Measurements from ENCODE around the gene MUC5AC. TPM values are rescaled to one million over a fixed set of nuclear protein-coding genes. Genes with fewer than 3 reads are reported as not detected.

MUC5AC gene
- total RNA-seq, 2 experiments from 2014 or later = not detected

- no peaks in the 10 kb centered on the region for H3K36me3 ChIP-seq (ENCODE audit: insufficient read depth, low read length)
- H3K79me2 ChIP-seq (ENCODE audit: insufficient read depth, low read depth, low read length) = no peaks in the 10 kb centered on the region
- no peak overlapping the region for H3K4me2 ChIP-seq (ENCODE audit: low read length)
Measured at GRCh38 chr11:1232021-1232882, 74.5 kb downstream of the MUC5AC start.

GRCh38 chr11:1232883-1233321 is 75.1 kb downstream of the MUC5AC start:
- Histone ChIP-seq H3K36me3 (ENCODE audit: insufficient read depth, low read length) (no peaks in the 10 kb centered on the region), H3K79me2 (ENCODE audit: insufficient read depth, low read depth, low read length) (no peaks in the 10 kb centered on the region), H3K4me2 (ENCODE audit: low read length) (no peak overlapping the region), H4K20me1 (ENCODE audit: insufficient read depth, low read length) (no peaks in the 10 kb centered on the region), H3K4me1 (ENCODE audit: insufficient read depth, low read length, poor library complexity, severe bottlenecking) (no peaks in the 10 kb centered on the region), H2AFZ (ENCODE audit: low read length) (no peak overlapping the region), H3K9me2 (ENCODE audit: insufficient read depth, low read length) (no peaks in the 10 kb centered on the region), H3K27ac (ENCODE audit: low read depth, low read length, poor library complexity, severe bottlenecking) (no peak overlapping the region), H3K9me3 (ENCODE audit: low read length) (no peaks in the 10 kb centered on the region), H3K4me3 (ENCODE audit: low read depth, low read length, poor library complexity, severe bottlenecking) (no peak overlapping the region)
- DNase-seq (ENCODE audit: low spot score) = no peak
- intact Hi-C loops (cut with micrococcal nuclease; ENCODE audit: unreplicated experiment) = no loop called here
- BruUV-seq (replicated peaks) = no TSS peak
- ChIA-PET CTCF (ENCODE audit: unreplicated experiment) (no interaction called here), POLR2A (no interaction called here)
- TF ChIP-seq EZH2phosphoT487 (IDR thresholded peaks at IDR 0.05; ENCODE audit: borderline replicate concordance, low read depth, low read length) = no peak
- TF ChIP-seq, protein P1, sequence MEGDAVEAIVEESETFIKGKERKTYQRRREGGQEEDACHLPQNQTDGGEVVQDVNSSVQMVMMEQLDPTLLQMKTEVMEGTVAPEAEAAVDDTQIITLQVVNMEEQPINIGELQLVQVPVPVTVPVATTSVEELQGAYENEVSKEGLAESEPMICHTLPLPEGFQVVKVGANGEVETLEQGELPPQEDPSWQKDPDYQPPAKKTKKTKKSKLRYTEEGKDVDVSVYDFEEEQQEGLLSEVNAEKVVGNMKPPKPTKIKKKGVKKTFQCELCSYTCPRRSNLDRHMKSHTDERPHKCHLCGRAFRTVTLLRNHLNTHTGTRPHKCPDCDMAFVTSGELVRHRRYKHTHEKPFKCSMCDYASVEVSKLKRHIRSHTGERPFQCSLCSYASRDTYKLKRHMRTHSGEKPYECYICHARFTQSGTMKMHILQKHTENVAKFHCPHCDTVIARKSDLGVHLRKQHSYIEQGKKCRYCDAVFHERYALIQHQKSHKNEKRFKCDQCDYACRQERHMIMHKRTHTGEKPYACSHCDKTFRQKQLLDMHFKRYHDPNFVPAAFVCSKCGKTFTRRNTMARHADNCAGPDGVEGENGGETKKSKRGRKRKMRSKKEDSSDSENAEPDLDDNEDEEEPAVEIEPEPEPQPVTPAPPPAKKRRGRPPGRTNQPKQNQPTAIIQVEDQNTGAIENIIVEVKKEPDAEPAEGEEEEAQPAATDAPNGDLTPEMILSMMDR (conservative IDR thresholded peaks at IDR 0.05; ENCODE audit: low read length) = no peak

More at GRCh38 chr11:1232021-1232882, 74.5 kb downstream of the MUC5AC start:
- intact Hi-C loops (cut with micrococcal nuclease; ENCODE audit: unreplicated experiment) = no loop called here
- Histone ChIP-seq H3K9me2 (ENCODE audit: insufficient read depth, low read length) (no peaks in the 10 kb centered on the region), H3K4me1 (ENCODE audit: insufficient read depth, low read length, poor library complexity, severe bottlenecking) (no peaks in the 10 kb centered on the region), H3K9me3 (ENCODE audit: low read length) (no peaks in the 10 kb centered on the region), H3K27ac (ENCODE audit: low read depth, low read length, poor library complexity, severe bottlenecking) (no peak overlapping the region), H2AFZ (ENCODE audit: low read length) (no peak overlapping the region), H4K20me1 (ENCODE audit: insufficient read depth, low read length) (no peaks in the 10 kb centered on the region), H3K4me3 (ENCODE audit: low read depth, low read length, poor library complexity, severe bottlenecking) (no peak overlapping the region)
- POLR2A ChIA-PET = no interaction called here
- TF ChIP-seq, protein P1 (conservative IDR thresholded peaks at IDR 0.05; ENCODE audit: low read length) = no peak
- no peak for TF ChIP-seq EZH2phosphoT487 (IDR thresholded peaks at IDR 0.05; ENCODE audit: borderline replicate concordance, low read depth, low read length)
- no peak for DNase-seq (ENCODE audit: low spot score)
- no TSS peak for BruUV-seq (replicated peaks)
- CTCF ChIA-PET (ENCODE audit: unreplicated experiment) = no interaction called here

Measured in OCI-LY7 (cell line).